ENCODE data around the gene CHTF18. TPM values are rescaled to one million over a fixed set of nuclear protein-coding genes. Genes with fewer than 3 reads are reported as not detected.
"Not testable (repeated sequence)": the region's sequence is repeated elsewhere in the genome, so short reads cannot be mapped to it uniquely, and the experiment has no call there.

CHTF18 gene
- total RNA-seq, 2 donors from 2014 or later = 98.7 to 116 TPM

DNA sequence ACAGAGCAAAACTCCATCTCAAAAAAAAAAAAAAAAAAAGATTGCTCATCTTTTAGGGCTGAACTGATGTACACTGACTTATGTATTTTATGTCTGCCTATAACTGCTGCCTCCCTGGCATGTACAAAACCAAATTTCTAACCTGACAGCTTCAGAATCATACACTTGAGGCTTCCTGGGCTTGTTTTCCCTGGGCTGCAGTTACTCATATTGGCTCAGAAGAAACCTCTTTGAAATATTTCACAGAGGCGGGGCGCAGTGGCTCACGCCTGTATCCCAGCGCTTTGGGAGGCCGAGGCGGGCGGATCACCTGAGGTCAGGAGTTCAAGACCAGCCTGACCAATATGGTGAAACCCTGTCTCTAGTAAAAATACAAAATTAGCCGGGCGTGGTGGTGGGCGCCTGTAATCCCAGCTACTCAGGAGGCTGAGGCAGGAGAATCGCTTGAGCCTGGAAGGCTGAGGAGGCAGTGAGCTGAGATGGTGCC is 34.3 kb upstream of the CHTF18 start:
- DNase-seq (ENCODE audit: low spot score in 2 of 2); ATAC-seq; H3K27ac Mint-ChIP-seq; H3K9me3 Mint-ChIP-seq; H3K36me3 Mint-ChIP-seq: not testable (repeated sequence)

DNA sequence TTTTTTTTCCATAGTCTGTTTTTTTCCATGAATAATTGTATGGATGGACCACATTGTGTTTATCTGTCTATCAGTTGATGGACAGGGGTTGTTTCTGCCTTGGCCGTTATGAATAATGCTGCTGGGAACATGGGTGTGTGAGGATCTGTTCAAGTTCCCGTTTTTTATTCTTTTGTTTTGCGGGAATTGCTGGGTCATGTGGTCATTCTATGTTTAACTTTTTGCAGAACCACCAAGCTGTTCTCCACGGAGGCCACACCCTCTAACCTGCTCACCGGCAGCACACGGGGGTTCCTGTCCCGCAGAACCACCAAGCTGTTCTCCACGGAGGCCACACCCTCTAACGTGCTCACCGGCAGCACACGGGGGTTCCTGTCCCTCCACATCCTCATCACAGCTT is 33.8 kb upstream of the CHTF18 start:
- no peaks in the 10 kb centered on the region for H3K9me3 Mint-ChIP-seq
- H3K27ac Mint-ChIP-seq = no peak overlapping the region
- DNase-seq (ENCODE audit: low spot score in 2 of 2) = no peak
- peaks cover 0 to 6% of the 10 kb centered on the region in 2 donors for H3K36me3 Mint-ChIP-seq
- no peak for ATAC-seq

DNA sequence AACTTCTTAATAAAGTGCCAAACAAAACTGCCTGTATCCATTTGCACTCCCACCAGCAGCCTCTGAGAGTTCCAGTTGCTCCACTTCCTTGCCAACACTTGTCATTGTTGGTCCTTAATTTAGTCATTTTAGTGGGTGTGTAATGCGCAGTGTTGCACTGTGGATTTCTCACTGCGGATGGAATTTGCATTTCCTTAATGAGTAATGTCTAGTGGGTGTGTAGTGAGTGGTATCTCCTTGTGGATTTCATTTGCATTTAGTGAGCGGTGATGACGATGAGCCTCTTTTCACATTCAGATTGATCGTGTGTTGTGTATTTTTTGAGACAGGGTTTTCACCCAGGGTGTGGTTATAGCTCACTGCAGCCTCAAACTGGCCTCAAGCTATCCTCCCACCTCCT is 32.0 kb upstream of the CHTF18 start:
- DNase-seq (ENCODE audit: low spot score in 2 of 2) (no peak), ATAC-seq (peak in 1 of 2 donors; percentile 80)
- peaks cover 0 to 6% of the 10 kb centered on the region in 2 donors for H3K36me3 Mint-ChIP-seq
- no peak overlapping the region for H3K27ac Mint-ChIP-seq
- H3K9me3 Mint-ChIP-seq = no peaks in the 10 kb centered on the region

DNA sequence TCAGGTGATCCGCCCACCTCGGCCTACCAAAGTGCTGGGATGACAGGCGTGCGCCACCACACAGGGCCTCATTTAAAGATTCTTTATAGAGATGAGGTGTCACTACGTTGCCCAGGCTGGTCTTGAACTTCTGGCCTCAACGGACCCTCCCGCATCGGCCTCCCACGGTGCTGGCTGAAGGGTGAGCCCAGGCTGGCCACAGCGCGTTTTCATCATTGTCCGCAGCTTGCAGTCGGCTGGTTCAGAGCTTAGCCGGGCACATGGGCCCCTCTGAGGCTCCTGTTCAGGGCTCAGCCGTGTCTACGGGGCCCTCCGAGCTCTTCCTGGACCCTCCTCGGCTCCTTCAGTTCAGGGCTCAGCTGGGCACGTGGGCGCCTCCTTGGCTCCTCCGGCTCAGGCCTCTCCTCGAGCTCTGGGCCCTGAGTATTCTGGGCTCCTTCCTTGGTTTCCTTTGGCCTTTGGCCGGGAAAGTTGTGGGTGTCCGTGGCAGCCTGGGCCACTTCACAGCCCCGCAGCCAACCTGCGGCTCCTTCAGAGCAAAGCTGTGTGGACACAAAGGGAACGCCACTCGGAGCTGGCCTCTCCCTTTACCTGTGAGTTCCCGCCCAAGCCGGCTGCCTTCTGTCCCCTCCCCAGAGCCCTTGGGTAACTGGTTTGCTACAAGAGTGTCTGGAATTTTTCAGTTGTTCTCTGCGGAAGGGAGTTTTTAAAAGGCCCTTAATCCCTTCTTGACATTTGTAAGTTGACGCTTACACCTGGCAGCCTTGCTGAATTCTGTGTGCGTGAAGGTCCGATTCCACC is 29.1 kb upstream of the CHTF18 start:
- no peak overlapping the region for H3K27ac Mint-ChIP-seq
- ATAC-seq = no peak
- H3K9me3 Mint-ChIP-seq = no peaks in the 10 kb centered on the region
- no peak for DNase-seq (ENCODE audit: low spot score in 2 of 2)
- peaks cover 0 to 6% of the 10 kb centered on the region in 2 donors for H3K36me3 Mint-ChIP-seq

GRCh38 chr16:760065-760464 is 28.4 kb upstream of the CHTF18 start:
- DNase-seq (ENCODE audit: low spot score in 2 of 2) (no peak), ATAC-seq (no peak)
- Mint-ChIP-seq H3K9me3 (no peaks in the 10 kb centered on the region), H3K27ac (no peak overlapping the region), H3K36me3 (peaks cover 0 to 6% of the 10 kb centered on the region in 2 donors)

DNA sequence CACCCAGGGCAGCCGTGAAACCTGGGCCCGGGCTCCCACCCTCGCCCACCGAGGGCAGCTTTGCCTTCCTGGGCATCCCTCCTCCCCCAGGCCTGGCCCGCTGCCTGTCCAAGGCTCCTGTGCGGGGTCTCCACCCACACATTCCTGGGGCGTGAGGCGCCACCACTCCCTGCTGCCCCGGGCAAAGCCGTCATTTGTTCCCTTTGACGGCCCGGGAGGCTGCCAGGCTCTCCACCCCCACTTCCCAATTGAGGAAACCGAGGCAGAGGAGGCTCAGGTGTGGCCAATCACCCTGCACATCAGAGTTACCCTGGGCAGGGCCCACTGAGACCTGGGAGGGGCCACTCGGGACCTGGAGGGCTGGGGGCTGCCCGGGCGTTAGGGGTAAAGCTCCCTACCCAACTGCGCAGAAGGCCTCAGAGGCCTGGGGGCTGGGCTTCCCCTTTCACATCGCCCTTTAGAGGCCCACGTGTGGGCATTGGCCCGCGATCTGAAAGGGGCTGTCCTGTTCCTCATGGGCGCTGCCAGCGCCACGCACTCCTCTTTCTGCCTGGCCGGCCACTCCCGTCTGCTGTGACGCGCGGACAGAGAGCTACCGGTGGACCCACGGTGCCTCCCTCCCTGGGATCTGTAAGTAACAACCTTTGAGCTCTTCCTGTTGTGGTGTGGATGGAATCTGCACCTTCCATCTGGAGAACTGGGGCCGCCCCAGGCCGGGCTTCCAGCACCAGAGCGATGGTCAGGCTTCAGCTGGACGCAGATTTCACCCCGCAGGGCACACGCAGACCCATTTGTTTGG is 27.7 kb upstream of the CHTF18 start, which contains the start of gene MSLN:
TSS of gene MSLN (plus strand) at position 190 of the 799 bp plus-strand sequence. CDS start 1,947 bp downstream, outside the sequence.
- peaks cover 0 to 6% of the 10 kb centered on the region in 2 donors for H3K36me3 Mint-ChIP-seq
- no peaks in the 10 kb centered on the region for H3K9me3 Mint-ChIP-seq
- no peak for ATAC-seq
- H3K27ac Mint-ChIP-seq = no peak within 1 kb of the TSS
- DNase-seq (ENCODE audit: low spot score in 2 of 2) = no peak

GRCh38 chr16:761625-762513 is 26.6 kb upstream of the CHTF18 start:
- no peaks in the 10 kb centered on the region for H3K36me3 Mint-ChIP-seq
- DNase-seq (ENCODE audit: low spot score in 2 of 2) (no peak), ATAC-seq (no peak)
- H3K27ac Mint-ChIP-seq = no peak overlapping the region
- H3K9me3 Mint-ChIP-seq = no peaks in the 10 kb centered on the region

DNA sequence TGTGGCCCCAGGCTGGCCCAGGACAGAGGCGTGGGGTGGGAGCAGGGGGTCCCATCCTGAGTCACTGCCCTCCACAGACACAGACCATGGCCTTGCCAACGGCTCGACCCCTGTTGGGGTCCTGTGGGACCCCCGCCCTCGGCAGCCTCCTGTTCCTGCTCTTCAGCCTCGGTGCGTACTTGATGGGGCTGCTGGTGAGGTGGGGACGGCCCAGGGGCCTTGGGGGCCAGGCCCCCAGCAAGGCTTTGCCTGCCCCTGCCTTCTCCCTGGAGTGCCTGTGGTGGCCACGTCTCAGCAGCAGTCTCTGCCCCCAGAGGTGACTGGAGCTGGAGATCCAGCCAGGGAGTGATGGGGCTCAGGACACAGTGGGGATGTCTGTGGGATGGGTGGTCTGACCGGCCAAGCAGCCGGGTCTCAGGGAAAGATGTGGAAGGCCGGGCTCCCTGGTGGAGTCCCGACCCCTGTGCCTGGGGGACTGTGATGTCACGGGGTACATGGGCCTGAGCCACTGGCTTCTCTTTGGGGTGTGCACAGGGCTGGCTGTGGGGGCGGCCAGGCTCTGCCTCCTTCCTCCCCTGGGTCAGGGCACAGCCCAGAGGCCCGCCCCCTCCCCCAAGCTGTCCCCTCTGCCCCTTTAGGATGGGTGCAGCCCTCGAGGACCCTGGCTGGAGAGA is 25.7 kb upstream of the CHTF18 start:
- DNase-seq (ENCODE audit: low spot score in 2 of 2) (no peak), ATAC-seq (peak in 1 of 2 donors; percentile 23)
- Mint-ChIP-seq H3K36me3 (no peaks in the 10 kb centered on the region), H3K9me3 (no peaks in the 10 kb centered on the region), H3K27ac (no peak overlapping the region)

DNA sequence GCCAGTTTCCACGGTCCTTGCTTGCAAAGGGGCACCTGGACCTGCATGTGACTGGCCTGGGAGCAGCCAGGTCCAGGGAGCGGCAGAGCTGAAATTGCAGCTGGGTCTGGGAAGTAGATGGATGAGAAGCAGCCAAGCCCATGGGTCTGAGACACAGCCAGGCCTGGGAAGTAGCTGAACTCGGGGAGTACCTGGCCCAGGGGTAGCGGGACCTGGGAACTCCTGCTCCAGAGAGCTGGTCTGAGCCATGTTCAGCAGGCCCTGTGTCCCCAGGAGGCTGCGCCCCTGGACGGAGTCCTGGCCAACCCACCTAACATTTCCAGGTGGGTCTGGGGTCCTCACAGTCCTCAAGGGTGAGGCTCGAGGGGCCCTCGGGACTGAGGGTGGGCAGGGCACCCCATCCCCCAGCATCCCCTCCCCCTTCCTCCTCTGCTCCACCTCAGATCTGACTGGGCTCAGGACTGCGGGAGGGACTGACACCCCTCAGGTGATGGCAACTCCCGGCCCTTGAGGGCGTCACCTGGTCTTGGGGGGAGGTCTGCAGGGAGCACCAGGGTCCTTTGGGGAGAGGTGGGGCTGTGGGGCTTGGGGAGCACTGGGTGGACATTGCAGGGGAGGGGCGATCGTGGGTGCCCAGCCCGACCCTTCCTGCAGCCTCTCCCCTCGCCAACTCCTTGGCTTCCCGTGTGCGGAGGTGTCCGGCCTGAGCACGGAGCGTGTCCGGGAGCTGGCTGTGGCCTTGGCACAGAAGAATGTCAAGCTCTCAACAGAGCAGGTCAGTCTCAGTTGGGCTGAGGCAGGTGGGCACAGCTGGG is 24.8 kb upstream of the CHTF18 start:
- no peak for DNase-seq (ENCODE audit: low spot score in 2 of 2)
- Mint-ChIP-seq H3K9me3 (no peaks in the 10 kb centered on the region), H3K36me3 (no peaks in the 10 kb centered on the region), H3K27ac (no peak overlapping the region)
- ATAC-seq = no peak

DNA sequence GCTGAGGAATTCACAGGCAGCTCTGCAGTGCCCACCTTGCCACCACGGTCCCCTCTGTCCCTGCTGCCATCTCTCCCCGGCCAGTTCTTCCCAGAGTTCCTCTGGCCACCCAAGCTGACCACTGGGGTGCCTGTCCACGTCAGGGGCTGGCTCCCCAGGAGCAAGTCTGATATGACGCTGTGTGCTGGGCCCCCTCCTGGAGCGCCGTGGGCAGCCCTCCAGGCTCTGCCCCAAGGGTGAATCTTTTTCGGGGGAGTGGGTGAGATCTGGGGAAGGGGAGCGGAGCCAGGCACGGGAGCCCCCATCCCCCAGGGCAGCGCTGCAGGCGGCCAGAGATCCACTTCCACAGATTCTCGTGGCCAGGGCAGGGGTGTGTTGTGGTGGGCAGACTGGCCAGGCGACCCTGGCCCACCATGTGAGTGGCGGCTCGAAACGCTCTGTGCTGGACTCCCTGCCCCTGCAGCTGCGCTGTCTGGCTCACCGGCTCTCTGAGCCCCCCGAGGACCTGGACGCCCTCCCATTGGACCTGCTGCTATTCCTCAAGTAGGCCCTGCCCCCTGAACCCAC is 24.2 kb upstream of the CHTF18 start:
- Mint-ChIP-seq H3K36me3 (no peaks in the 10 kb centered on the region), H3K27ac (no peak overlapping the region), H3K9me3 (no peaks in the 10 kb centered on the region)
- no peak for DNase-seq (ENCODE audit: low spot score in 2 of 2)
- ATAC-seq = no peak

DNA sequence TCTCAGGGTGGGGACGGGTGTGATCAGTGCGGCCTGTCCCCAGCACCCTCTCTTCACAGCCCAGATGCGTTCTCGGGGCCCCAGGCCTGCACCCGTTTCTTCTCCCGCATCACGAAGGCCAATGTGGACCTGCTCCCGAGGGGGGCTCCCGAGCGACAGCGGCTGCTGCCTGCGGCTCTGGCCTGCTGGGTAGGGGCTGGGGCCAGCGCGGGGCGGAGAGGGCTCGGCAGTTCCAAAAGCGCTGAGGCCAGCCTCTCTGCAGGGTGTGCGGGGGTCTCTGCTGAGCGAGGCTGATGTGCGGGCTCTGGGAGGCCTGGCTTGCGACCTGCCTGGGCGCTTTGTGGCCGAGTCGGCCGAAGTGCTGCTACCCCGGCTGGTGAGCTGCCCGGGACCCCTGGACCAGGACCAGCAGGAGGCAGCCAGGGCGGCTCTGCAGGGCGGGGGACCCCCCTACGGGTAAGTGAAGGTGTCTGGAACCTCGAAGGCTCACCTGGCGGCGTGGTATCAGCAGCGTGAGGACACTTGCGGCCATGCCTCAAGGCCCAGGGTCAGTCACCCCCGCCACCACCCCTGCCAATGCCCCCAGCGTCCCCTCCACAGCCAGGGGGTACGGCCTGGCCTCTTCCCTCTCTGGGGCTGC is 23.5 kb upstream of the CHTF18 start:
- Mint-ChIP-seq H3K36me3 (no peaks in the 10 kb centered on the region), H3K9me3 (no peaks in the 10 kb centered on the region), H3K27ac (no peak overlapping the region)
- DNase-seq (ENCODE audit: low spot score in 2 of 2) (no peak), ATAC-seq (no peak)

DNA sequence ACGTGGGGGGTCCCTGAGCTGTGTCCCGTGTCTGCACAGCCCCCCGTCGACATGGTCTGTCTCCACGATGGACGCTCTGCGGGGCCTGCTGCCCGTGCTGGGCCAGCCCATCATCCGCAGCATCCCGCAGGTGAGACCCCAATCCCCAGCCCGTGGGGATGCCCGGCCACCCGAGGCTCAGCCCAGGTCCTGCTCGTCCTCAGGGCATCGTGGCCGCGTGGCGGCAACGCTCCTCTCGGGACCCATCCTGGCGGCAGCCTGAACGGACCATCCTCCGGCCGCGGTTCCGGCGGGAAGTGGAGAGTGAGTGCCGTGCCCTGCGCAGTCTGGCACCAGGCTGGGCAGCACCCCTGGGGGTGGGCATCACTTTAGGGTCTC is 22.9 kb upstream of the CHTF18 start:
- DNase-seq (ENCODE audit: low spot score in 2 of 2) = no peak
- no peak overlapping the region for H3K27ac Mint-ChIP-seq
- no peak for ATAC-seq
- no peaks in the 10 kb centered on the region for H3K9me3 Mint-ChIP-seq
- H3K36me3 Mint-ChIP-seq = no peaks in the 10 kb centered on the region

- DNase-seq (ENCODE audit: low spot score in 2 of 2) (no peak), ATAC-seq (no peak)
- Mint-ChIP-seq H3K27ac (no peak overlapping the region), H3K36me3 (no peaks in the 10 kb centered on the region), H3K9me3 (no peaks in the 10 kb centered on the region)
These were observed 22.2 kb upstream of the CHTF18 start for GRCh38 chr16:766008-766819.
